Effector CD4-positive, alpha-beta T cell (primary cell): ENCODE results near the gene NGRN.
A peak's percentile ranks its signal among the peaks of the same experiment; 100 is the strongest.
"Not testable (repeated sequence)": the region's sequence is repeated elsewhere in the genome, so short reads cannot be mapped to it uniquely, and the experiment has no call there.

Source experiments
- DNase-seq: peaks from one replicate; pipeline ENCODE4 v3.0.0-alpha.2; 2020

Gene NGRN

DNA sequence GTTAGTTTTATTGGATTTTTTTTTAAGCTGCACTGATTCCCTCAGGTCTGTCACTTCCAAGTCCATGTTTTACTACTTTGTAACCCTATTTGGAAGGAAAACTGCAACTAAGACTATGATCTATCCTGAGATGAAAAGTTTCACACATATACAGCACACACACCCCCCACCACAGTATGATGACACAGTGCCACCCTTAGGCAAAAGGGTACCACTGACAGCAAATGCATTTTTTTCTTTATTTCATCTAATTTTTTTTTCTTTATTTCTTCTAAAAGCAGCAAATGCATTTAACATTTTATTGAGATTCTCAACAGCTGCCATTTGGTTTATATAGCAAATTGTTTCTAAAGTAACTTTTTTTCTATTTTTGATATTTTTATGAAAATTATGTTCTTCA lies 21.2 kb downstream of the NGRN start:
- peak; percentile 30 for DNase-seq

DNA sequence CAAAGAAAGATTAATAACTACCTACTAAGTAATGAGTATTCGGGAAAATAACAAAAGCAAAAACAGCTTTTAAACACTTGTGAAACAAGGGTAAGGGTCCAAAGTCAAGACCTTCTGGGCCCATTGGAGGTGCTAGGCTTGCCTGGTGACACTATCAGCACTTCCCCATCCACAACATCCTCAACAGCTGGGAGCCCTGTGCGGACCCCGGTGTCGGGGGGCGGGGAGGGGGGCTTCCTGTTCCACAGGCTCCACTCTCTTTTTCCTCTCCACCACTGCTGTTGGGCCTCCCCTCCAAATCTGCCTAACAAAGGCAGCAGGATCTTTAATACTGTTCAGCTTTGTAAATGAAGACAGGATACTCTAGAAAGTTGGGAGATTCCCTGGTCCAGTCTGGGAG lies 21.6 kb downstream of the NGRN start:
- no peak for DNase-seq

DNA sequence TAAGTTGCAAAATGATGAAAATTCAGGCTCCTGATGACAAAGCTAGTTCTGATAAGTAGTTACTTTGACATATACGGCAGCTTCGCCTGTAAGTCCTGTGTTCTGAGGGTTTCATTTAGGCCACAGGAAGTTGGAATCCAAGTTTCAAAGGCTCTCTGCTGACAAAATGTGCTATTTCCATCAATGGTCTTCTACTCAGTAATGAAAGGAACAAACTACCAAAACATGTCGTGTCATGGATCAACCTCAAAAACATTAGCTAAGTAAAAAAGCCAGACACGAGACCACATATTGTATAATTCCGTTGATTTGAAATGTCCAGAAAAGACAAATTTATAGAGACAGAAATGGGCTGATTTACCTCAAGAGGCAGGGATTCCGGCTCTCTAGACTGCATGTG lies 22.5 kb downstream of the NGRN start:
- DNase-seq, result no peak

DNA sequence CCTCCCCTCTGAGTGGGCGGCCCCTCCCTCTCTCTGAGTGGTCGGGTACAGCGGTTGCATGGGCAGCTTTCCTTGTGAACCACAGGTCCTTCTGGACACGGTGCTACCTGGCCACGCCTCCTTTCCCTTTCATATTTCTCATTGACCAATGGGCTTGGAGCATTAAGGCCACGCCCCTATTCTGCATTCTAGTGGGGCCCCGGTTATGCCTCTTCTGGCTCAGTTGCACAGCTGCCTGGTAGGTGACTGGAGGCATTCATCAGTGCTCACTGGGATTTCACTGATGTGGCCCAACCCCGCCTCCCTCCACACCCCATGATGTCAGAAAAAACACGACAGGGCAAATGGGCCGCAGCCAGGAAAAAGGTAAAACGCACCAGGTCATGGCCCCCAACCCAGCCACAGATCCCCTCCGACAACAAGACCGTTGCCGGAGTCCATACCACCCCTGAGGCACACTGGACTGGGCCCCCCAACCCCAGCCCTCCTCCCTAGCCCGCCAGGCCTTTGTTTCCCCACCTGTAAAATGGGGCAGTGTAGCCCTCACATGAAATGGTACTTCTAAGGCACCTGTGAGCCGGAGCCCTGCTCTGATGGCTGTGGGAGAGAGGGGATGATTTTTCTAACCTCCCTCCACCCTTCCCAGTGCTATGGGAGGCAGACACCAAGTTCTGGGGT lies 26.3 kb downstream of the NGRN start:
- no peak for DNase-seq

DNA sequence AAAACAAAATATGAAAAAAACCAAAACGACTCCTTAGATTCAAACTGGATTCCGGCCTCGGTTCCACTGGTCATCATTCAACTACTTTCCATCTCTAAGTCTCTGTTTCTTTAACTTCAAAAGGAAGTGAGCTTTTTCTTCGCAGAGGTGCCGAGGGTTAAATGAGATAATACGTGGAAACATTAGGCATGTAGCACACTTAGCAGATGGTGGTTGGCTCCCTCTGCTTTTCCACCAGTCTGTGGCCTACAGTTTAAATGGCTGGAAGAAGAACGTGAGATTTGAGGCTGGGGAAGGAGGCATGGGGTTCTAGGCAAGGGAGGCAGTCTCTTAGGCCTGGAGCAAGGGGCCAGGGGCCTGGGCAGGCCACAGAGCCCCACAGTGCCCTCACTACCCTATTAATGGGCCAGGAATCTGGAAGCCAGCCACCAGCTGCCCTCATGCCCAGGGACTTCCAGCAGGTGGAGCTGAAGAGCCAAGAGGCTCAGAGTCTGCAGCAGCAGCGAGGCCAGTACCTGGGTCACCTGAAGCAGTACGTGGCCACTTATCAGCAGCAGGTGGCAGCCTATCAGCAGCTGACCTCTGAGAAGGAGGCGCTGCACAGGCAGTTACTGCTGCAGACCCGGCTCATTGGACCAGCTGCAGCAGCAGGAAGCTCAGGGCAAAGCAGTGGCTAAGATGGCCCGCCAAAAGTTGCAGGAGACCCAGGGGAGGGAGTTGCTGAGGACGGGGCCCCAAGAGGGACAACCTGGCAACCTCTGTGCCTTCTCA lies 27.8 kb downstream of the NGRN start:
- DNase-seq, result peak; percentile 62

DNA sequence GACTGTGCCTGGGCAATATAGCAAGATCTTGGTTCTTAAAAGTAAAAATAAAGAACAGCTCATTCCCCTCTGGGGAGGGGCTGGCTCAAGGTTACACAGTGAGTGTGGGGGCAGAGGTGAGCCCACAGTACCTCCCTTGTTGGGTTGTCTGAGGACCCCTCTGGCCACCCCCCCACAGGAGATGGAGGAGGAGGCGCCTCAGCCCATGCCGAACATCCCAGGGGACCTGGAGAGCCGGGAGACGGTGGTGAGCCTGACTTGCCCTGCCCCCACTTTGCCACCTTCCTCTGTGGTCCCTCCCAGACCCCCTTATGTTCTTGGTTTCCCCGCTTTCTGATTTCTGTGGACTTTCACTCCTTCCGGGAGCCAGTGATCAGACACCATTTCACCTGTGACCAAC lies 28.7 kb downstream of the NGRN start:
- no peak for DNase-seq

DNA sequence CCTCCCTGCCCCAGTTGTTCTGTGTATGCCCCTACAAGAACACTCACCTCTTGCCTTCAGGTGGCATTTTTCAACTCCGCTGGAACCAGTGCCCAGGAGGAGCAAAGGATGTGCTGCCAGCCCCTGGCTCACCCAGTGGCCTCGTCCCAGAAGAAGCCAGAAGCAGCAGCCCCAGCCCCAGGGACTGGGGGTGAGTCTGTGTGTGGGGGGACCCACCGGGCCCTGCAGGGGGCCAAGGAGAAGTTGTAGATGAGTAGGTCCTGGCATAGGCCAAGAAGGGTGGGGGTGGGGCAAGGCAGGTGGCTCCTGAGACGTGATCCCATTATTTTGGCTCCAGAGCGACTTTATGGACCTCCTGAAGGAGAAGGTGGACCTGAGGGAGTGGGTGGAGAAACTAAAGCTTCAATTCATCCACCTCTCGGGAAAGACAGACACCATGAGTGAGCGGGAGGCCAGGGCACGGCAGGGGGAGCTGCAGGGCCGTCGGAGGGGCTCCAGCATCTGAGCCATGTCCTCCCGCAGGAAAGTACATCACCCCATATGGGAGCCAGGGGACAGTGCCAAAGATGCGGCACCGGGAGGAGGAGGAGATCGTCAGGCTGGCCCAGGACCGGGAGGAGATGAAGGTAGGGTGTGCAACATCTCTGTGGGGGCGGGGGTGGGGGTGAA lies 29.3 kb downstream of the NGRN start:
- DNase-seq, result no peak

DNA sequence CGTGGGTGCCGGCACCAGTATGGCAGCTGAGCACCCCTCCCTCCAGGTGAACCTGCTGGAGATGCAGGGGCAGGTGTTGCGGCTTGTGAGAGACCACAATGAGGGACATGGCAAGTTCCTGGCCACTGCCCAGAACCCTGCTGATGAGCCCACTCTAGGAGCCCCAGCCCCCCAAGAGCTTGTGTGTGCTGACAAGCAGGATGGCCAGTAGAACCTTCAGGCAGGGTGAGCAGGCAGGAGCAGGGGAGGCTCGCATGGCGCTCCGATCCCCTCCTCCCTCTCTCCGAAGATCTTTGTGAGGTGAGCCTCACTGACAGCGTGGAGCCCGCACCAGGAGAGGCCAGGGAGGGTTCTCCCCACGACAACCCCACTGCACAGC lies 29.8 kb downstream of the NGRN start:
- no peak for DNase-seq

DNA sequence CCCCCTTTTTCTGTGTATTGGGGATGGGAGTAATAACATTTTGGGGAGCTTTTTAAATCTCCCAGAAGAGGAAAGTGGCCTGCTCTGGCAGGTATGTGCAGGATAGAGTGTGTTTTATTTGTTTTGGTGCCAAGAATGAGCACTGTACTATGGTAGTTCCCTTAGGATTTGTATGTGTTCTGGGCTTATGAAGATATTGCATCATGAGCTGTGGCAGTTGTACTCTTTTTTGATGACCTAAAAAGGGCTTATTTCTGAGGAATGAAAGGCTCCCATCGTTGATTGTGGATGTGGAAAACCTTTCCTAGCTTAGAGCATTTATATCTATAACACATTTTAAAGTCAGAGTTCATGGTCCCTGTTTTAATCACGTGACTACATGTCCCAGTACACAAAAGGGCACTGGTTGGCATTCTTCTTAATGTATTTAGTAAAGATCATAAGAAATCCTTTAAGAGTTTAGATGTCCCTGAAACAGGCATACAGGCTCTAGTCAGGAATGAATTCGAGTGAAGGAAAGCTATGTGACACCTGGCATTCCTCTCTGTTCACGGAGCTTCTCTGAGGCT lies 30.9 kb downstream of the NGRN start:
- DNase-seq, result not testable (repeated sequence)

DNA sequence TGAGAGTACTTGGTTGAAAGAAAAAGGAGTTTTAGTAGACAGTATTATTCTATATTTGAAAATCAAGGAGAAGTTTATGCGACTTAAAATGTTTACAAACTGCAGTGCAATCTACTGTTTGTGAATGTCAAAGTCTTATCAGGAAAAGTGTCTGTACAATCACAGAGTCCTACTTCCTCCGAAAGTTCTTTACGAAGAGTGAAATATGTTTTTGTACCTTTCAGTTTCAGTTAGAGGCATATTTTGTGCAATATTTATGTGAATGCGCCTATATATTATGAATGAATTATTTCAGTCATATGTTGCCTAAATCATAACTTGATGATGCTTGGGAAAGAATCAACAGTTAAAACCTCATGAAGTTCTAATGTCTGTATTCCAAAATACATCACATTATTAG lies 31.5 kb downstream of the NGRN start:
- DNase-seq, result no peak

DNA sequence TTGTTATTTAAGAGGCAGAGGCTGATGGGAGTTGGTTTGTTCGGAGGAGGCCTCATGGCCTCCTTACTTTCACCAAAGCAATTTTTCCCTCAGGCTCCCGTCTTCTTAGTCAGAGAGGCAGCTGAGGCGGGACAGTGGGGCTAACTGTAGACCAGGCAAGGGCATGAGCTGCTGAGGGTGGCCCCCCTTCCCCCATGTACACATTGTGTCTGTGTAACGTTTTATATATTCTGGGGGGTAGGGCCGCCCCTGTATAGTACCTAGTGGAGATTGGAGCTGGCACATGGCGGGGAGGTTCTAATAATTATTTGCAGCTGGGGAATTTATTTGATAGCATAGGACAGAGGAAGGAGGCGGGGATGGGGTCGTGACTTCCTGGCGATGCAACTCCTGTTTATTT lies 35.1 kb downstream of the NGRN start:
- DNase-seq, result no peak

DNA sequence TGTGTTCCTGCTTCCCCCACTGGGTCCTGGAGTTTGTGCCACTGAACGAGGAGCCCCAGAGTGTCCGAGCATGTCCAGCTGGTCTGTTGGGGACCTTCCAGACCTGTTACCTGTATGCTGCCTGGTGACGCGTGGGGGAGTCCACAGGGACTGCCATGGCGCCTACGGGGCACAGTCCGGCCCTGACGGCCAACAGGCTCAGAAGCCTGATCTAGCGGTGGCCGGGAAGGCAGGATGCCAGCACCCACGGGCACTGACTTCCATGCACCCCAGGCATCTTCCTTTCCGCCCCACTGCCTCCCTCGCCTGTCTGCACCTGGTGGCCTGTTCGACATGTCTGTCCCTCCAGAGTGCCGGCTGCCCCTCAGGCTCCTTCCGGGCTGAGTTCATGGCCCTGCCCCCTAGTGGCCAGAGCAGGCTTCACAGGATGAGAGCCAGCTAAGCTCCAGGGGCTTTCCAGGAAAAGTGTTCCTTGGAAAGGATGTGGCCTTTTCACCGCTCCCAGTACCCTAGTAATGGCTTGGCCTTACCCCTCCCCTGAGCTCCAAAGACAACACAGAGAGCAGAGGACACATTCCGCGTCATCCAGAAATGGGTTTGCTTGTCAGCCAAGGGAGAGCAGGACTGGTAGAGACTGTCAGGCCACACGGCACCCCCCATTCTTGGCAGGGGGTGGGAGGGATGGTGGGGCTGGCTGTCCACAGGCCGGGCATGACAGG lies 35.7 kb downstream of the NGRN start:
- DNase-seq, result peak; percentile 55

DNA sequence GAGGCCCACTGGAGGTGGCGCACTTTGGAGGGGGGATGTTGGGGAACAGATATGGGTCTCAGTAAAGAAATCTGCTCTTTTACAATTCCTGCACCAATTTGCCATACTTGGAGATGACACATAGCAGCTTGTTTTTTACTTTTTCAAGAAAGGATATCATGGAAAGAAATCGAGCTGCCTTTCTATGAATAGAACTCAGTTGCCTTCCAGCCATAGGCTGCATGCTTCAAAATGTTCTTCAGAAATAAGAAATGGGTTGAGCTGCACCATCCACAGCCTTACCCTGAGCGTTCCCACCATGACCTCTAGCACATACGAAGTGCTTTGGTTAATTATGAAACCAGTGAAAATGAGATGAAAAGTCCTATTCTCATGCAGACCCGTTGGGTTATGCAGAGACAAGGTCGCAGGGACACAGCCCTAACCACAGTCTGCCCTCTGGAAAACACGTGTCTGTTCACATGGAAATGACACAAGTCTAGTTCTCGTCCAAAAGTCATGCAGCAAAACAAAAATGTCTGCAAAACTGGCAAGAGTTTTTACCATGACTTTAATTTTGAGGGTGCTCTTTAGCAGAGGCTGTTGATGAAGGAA lies 36.3 kb downstream of the NGRN start:
- DNase-seq, result no peak

DNA sequence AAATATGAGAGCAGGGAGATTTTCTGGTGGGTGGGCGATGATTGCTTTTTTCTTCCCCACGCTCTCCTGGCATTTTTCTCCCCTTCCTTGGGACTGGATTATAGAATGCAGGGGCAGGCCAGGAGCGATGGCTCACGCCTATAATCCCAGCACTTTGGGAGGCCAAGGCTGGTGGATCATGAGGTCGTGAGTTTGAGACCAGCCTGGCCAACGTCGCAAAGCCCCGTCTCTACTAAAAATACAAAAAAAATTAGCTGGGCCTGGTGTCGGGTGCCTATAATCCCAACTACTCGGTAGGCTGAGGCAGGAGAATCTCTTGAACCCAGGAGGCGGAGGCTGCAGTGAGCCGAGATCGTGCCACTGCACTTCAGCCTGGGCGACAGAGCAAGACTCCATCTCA lies 39.9 kb downstream of the NGRN start:
- not testable (repeated sequence) for DNase-seq

DNA sequence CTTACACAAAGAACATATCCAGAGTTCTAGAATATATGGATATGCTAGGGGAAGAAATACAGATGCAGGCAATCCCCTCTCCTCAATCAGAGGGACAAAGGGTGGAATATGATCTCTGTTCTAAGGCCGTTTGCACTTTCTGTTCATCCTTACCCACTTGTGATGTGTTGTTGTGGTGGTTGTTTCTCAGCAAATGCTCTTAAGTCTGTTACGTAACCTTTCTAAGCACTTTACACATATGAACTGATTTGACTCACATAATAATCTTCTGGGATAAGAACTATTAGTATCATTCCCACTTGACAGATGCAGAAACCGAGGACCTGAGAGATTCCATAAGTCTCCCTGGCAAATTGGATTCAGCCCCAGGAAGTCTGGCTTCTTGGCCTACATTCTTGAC lies 40.5 kb downstream of the NGRN start:
- no peak for DNase-seq

DNA sequence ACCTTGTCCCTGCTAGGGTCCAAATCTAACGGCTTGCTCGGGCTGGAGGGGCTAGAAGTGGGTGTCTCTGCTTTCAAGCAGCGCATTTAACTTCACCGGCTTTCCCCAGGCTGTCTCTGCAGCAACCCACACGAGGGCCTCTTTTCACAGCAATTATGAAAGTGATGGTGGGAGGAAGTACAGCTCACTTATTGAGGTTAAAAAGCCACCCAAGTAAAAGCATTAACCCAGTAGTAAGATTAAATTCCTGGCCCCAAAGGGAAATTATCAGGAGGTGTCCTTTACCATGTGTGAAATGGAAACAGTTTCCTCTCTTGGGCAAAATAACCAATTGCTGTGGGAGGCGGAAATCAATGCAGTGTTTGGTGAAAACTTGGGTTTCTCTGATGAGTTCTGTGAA lies 41.1 kb downstream of the NGRN start:
- no peak for DNase-seq

DNA sequence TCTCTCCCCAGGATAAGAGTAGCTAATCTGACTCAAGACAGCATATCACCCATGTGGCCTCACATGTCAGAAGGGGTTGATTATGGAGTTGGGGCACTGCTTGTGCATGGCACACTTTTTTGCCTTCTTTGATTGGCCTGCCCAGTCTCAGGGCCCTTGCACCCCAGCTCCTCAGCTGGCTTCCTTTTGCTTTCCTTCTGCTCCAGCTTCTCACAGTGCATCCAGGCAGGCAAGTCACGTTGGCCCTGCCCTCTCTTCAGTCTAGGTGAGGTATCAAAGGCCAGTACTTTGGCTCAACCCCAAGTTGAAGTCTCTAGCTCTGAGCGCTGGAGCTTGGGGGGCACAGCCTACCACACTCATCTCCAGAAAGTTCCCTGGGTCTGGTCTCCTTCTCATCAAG lies 42.2 kb downstream of the NGRN start:
- DNase-seq, result no peak

DNA sequence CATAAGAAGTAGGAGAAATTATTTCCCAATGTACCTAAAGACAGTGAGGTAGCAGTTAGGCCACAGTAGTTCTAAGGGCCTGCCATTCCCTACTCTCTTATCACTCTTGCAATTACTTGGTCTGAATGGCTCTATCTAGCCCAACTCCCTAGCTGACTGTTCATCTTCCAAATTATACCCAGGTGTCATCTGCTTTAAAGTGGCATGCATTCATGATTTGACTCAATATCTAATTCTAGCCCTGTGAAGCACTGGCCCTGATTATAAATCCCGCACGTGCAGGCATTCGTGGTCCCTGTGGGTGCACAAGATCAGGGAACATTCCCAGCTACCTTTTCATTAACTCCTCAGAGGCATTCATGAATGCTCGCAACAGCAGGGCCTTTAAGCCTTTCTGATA lies 43.5 kb downstream of the NGRN start:
- no peak for DNase-seq

DNA sequence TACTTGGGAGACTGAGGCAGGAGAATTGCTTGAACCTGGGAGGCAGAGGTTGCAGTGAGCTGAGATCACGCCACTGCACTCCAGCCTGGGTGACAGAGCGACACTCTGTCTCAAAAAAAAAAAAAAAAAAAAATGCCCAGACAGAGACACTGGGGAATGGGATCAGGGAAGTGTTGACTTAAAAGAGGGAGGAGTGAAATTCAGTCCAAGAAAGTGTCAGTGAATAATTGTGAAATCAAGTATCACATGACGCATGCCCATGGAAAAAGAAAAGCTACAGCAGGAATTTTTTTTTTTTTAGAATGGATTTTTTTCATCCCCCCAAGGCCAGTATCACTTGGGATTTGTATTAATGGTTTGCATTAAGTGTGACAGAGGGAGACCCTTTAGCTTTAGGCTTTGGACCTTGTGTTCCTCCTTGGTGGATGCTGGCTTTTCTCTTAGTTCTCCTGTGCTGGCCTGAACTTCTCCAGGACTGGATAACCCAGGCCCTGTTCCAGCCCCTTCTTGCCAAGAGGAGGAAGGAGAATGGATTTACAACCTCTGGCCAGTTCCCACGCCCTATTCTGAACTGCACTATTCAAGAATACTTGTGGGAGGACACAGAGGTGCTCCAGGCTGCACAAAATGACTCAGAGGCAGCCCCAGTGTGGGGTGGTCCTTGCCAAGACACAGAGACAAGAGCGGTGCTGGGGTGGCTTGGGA lies 50.0 kb downstream of the NGRN start:
- no peak for DNase-seq

DNA sequence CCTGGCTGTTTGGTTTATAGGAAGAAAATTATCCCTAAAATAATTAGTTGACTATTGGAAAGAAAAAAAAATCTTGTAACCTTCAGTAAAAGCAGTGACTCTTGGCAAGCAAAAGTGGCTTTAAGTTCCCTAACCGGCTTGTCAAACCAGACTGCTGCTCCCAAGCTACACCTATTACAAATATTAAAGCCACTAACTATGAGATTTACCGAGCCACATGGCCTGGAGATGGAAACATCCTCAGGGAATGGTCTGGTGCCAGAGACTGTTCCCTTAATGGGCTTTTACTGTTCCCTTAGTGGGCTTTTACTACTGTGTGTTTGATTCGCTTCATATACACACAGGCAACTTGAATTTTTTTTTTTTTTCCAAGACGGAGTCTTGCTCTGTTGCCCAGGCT lies 50.7 kb downstream of the NGRN start:
- no peak for DNase-seq

DNA sequence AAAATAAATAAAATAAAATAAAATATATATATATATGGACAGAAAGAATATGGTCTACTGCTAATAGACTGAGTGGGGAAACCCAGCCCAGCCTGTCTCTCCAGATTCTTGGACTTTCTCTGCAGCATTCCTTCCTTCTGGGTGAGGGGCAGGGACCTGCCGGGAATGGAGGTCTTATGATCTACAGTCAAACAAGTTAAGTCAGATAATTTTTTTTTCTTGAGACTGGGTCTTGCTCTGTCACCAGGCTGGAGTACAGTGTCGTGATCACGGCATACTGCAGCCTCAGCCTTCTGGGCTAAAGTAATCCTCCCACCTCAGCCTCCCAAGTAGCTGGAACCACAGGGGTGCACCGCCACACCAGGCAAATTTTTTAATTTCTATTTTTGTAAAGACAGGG lies 53.1 kb downstream of the NGRN start:
- no peak for DNase-seq
